ENCODE data around the gene HLA-A.
"Not testable (repeated sequence)": the region's sequence is repeated elsewhere in the genome, so short reads cannot be mapped to it uniquely, and the experiment has no call there.

The HLA-A gene
- 3,230 to 3,497 reads per million in 2 experiments for total RNA-seq

DNA sequence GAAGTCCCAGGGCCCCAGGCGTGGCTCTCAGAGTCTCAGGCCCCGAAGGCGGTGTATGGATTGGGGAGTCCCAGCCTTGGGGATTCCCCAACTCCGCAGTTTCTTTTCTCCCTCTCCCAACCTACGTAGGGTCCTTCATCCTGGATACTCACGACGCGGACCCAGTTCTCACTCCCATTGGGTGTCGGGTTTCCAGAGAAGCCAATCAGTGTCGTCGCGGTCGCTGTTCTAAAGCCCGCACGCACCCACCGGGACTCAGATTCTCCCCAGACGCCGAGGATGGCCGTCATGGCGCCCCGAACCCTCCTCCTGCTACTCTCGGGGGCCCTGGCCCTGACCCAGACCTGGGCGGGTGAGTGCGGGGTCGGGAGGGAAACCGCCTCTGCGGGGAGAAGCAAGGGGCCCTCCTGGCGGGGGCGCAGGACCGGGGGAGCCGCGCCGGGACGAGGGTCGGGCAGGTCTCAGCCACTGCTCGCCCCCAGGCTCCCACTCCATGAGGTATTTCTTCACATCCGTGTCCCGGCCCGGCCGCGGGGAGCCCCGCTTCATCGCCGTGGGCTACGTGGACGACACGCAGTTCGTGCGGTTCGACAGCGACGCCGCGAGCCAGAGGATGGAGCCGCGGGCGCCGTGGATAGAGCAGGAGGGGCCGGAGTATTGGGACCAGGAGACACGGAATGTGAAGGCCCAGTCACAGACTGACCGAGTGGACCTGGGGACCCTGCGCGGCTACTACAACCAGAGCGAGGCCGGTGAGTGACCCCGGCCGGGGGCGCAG lies at the start of gene HLA-A:
TSS of gene HLA-A (plus strand) at position 258 of the 778 bp plus-strand sequence. CDS start at position 280, 22 bp downstream.
- peak; percentile 91 for DNase-seq (ENCODE audit: low read depth)

DNA sequence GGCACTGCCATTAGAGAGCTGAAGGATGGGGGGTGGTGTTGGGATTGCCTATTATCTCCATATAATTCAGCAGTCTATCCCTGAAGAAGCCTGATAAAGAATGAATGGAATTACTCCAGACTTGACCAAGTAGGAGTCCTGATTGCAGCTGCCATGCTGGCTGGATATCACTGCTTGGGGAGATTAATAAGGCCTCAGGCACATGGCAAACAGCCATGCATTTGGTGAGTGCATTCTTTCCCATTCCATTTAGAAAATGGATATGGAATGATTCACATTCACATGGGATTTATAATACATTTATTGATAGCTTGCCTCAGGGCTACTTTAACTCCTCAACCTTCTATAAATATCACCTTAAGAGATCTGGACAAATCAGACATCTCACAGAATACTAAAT lies 49.6 kb upstream of the HLA-A start:
- no peak for DNase-seq (ENCODE audit: low read depth)

DNA sequence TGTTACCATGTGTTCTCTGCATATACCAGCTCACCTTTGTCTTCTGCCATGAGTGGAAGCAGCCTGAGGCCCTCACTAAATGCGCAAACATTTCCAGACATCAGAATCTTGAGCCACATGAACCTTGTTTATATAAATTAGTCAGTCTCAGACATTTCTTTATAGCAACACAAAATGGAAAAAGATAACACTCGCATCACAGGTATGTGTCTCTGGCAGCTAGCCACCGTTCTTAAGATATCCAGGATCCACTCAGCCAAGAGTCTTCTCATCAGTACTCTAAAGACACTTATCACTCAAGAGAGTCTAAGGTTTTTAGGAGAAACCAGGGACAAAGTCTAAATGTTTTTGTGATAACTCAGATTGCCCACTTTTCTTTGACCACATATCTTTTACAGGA lies 43.1 kb upstream of the HLA-A start:
- DNase-seq (ENCODE audit: low read depth): no peak

DNA sequence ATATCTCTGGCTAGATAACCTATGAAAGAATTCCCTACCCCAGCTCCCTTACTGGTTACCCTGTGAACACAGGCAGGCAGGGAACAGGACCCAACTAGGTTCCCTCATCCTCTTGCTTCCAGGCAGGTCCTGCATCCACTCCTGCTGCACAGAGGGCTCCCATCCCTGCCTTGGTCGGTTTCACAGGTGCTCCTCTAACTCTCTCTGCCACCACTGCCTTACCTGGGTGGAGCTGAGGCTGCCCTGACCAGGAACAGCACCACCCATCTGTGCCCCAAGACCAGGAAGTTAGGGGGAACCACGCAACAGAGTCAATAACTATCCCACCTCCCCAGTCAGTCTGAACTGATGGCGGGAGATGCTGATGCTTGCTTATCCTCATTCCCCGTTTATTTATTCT lies 37.0 kb upstream of the HLA-A start:
- no peak for DNase-seq (ENCODE audit: low read depth)

DNA sequence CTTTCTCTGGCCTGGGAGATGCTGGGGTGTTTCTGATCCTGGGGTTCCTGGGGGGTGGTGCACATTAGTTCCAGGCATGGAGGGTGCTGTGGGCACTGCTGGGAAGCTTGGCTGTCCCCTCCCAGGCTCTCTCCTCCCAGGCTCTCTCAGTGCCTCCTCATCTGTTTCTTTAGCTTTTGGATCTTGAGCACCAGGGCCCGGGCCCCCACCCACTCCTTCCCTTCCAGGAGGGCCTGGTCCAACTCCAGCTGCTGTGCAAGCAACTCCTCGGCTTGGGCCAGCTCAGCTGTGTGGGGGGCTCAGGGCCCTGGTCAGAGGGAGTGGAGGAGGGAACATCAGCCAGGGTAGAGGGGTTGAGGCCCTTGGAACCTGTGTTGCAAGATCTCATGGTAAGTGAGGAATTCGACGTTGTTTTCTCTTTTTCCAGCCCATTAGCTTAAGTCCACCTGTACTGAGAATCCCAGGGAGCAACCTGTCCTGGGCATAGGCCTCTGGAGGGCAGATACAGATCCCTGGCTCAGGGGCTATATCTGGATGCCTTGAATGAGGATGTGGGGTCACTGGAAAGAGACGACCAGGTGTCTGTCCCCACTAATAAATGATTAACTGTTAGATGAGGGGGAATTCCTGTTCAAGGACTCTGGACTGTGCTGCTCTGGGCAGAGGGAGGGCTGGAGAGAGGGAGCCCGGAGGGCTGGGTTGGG lies 34.5 kb upstream of the HLA-A start:
- no peak for DNase-seq (ENCODE audit: low read depth)

DNA sequence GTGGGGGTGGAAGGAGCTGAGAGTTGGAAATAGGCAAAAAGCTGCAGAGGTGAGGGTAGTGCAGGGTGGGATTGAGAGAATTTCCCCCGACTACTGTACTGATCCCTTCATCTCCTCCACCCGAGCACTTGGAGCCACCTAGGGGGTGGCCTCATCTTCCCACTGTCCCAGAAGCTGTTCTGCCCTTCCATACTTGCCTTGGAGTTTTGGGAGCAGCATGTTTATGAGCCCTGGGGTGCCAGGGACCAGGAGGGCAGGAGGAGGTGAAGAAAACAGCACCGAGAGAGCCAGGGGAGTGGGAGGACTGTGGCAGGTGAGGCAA lies 34.0 kb upstream of the HLA-A start:
- DNase-seq (ENCODE audit: low read depth): no peak

DNA sequence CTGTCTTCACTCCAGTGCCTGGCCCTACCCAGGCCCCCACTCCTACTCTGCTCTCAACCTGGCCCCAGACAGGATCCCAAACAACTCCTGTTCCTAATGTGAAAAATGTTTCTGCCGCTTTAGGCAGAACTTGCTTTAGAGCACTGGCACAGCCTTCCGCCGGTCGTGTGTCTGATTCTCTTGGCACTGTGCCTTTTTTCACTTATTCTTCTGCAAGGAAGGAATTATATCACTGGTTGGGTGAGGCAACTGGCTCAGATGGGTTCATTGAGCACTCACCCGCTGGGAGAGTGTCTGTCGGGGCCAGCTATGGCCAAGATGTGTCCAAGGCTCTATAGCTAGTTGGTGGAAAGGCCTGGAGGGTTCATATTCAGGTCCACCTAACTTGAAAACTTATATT lies 33.6 kb upstream of the HLA-A start:
- DNase-seq (ENCODE audit: low read depth): no peak

DNA sequence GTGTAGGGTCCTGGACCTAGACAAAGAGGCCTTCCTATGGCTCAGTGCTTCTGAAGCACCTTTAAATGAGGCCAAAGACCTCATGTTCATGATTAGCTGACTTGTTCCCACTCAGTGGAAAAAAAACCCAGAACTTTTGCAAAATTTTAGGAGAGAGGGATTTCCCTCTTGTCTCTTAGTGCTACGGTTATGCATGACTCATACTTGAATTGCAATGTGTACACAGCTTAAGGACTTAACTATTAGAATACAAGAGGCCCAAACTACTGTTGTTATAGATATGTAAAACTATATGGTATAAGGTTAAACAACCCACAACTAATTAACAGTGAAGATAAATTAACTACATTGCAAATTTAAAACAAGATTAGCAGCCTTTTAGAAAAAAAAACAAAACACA lies 32.3 kb upstream of the HLA-A start:
- no peak for DNase-seq (ENCODE audit: low read depth)

DNA sequence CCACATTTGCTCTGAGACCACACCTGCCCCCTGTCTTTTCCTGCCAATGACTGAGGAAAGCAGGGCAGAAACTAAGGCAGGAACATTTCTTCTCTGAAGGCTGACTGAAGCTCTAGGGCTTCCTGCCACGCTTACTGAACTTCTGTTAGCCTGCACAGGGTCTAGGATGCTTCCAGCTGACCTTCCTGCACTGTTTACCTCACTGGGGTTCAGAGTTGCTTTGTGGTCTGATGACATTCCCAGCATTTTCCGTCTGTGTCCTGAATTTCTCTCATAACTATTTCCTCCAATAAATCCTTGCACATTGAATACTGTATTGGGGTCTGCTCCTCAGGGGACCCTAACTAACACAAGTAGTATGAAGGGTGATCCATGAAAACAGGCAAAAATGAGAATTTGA lies 29.5 kb upstream of the HLA-A start:
- no peak for DNase-seq (ENCODE audit: low read depth)

DNA sequence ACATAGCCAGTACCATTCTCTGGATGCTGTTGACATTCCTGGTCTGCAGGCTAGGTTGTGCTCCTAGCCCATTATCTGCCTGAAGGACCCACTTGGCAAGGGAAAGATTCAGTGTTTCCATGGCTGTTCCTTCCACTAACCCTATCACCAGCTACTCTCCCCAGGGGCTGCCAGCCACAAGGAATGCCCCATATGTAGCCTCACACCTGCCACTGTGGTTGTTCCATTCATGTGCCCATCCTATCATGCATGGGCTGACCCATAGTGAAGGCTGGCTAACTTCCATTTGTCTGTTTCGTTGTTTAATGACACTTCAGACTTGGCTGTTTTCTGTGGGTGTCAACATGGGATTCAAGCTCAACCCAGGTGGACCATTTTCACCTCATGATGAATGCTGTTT lies 25.6 kb upstream of the HLA-A start:
- DNase-seq (ENCODE audit: low read depth): no peak

DNA sequence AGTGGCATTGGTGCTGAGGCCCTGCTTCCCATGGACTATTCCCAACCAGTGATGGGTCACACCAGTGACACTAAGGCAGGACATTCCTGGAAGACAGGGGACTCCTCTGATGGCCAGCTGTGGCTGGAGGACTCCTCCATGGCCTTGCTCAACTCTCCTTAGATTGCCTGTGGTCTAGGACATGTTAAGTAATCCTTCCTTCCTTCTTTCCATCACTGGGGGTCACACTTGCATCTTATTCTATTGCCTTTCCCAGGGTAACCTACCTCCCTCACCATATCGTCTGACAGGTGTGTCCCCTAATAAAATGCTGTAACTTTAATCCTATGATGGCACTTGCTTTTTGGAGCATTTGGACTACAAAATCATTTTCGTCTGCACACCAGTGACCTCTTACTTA lies 24.5 kb upstream of the HLA-A start:
- no peak for DNase-seq (ENCODE audit: low read depth)

DNA sequence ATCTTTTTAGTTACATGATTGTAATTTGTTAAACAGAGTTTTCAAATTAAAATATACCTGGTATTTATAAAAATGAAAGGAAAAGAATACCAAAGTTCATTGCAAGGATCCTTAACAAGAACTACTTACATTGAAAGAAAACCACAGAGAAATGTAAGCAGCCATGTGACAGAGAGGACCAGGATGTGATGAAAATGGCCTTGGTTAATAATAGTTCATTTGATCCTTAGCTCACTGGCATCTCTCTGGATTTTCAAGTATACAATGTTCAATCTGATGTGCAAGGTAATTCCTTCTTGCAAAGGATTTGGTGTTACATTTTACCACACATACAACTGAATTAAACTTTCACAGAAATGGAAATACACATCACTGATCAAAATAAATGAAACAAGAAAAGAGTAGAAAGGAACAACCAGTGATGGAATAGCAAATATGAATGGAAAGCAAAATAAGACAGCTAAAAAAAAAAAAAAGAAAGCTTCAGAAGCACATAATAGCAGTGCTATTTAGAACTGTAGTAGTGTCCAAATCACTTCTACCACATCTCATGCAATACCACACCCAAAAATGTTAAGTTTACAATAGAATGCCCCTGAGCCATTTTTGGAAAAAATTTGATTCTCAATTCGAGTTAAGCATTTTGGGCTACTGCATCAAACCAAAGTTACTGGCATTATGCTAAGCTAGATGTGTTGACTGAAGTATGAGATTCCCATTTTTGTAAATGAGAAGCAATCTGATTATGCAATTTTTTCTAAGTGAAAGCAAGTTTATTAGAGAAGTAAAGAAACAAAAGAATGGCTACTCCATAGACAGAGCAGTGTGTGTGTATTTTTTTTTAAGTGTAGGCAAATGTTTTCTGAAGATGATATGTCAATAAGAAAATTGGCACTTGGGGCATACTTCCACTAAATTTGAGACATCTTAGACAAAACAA lies 22.6 kb upstream of the HLA-A start:
- DNase-seq (ENCODE audit: low read depth): no peak

DNA sequence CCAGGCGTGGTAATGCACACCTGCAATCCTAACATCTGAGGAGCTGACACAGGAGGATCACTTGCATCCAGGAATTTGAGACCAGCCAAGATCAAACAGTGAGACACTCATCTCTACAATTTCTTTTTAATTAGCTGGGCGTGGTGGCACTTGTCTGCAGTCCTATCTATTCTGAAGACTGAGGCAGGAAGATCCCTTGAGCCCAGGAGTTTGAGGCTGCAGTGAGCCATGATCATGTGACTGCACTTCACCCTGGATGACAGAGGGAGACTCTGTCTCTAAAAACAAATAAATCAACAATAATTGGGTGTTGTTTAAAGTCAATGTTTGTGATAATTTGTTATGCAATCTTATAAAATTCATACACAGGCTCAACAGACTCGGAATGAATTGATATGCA lies 18.0 kb upstream of the HLA-A start:
- no peak for DNase-seq (ENCODE audit: low read depth)

DNA sequence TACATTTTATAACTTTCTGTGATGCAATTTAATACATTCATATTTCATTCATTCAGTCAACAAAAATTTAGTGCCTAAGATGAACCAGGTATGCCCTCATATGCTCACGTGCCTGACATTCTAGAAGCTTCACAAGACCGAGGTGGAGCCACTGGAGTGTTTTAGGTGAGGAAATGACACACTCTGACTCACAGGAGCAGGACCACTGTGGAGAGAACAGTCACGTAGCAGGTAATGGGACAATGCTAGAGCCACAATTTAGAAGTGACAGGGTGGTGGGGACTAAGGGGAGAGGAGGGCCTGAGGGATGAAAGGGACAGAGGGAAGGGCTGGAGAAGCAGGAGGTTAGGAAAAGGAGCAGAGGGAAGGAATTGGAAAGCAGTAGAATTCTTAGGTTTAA lies 17.6 kb upstream of the HLA-A start:
- DNase-seq (ENCODE audit: low read depth): no peak

DNA sequence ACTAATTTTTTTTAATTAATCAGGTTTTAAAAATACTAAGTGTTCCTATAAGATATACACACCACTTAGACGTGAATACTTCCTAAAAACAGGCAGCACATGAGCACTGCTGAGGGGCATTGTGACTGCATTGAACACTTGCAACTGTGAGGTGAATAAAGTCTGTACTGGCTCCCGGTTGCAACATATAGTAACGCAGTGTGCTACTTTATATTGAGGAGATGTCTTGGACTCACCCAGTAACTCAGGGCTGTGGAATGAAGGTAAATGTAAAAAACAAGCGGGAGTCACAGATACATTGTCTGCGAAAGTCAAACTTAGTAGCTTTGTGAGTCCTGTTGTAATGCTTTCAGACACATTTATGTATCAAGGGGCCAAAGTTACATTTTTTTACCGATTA lies 17.0 kb upstream of the HLA-A start:
- DNase-seq (ENCODE audit: low read depth): no peak

DNA sequence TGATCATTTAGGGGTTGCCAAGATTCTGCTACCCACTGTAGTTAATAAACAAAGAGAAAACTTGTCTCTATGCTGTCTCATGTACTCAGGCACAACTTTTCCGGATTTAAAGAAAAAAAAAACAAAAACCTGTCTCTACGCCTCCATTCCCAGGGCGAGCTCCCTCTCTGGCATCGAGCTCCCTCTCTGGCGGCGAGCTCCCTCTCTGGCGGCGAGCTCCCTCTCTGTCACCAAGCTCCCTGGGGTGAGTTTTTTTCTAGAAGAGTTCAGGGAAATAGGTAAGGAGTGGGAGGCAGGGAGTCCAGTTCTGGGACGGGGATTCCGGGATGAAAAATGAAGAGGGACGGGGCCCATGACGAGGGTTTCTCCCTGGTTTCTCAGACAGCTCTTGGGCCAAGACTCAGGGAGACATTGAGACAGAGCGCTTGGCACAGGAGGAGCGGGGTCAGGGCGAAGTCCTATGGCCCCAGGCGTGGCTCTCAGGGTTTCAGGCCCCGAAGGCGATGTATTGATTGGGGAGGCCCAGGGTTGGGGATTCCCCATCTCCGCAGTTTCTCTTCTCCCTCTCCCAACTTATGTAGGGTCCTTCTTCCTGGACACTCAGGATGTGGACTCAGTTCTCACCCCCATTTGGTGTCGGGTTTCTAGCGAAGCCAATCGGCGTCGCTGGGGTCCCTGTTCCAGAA lies 16.5 kb upstream of the HLA-A start:
- no peak for DNase-seq (ENCODE audit: low read depth)

DNA sequence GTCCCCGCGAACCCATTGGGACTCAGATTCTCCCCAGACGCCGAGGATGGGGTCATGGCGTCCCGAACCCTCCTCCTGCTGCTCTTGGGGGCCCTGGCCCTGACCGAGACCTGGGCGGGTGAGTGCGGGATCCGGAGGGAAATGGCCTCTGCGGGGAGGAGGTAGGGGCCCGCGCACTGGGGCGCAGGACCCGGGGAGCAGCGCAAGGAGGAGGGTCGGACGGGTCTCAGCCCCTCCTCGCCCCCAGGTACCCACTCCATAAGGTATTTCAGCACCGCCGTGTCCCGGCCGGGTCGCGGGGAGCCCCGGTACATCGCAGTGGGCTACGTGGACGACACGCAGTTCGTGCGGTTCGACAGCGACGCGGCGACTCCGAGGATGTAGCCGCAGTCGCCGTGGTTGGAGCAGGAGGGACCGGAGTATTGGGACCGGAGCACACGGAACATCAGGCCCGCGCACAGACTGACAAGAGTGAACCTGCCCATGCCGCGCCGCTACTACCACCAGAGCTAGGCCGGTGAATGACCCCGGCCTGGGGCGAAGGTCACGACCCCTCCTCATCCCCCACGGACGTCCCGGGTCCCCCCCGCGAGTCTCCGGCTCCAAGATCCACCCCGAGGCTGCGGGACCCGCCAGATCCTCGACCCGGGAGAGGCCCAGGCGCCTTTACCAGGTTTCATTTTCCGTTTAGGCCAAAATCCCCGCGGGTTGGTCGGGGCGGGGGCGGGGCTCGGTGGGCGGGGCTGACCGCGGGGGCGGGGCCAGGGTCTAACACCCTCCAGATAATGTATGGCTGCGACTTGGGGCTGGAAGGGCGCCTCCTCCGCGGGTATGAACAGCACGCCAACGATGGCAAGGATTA lies 15.7 kb upstream of the HLA-A start:
- DNase-seq (ENCODE audit: low read depth): peak; percentile 78

DNA sequence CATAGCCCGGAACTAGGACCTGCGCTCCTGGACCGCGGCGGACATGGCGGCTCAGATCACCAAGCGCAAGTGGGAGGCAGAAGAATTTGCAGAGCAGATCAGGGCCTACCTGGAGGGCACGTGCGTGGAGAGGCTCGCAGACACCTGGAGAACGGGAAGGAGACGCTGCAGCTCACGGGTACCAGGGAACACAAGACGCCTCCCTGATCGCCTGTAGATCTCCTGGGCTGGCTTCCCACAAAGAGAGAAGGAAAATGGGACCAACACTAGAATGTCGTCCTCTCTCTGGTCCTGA lies 15.1 kb upstream of the HLA-A start:
- DNase-seq (ENCODE audit: low read depth): no peak

DNA sequence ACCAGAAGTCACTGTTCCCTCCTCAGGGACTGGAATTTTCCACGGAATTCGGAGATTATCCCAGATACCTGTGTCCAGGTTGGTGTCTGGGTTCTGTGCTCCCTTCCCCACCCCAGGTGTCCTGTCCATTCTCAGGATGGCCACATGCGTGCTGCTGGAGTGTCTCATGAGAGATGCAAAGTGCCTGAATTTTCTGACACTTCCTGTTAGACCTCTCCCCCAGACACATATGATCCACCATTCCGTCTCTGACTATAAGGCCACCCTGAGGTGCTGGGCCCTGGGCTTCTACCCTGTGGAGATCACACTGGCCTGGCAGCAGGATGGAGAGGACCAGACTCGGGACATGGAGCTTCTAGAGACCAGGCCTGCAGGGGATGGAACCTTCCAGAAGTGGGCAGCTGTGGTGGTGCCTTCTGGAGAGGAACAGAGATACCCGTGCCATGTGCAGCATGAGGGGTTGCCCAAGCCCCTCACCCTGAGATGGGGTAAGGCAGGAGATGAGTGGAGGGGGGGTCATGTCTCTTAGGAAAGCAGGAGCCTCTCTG lies 14.4 kb upstream of the HLA-A start:
- DNase-seq (ENCODE audit: low read depth): no peak

DNA sequence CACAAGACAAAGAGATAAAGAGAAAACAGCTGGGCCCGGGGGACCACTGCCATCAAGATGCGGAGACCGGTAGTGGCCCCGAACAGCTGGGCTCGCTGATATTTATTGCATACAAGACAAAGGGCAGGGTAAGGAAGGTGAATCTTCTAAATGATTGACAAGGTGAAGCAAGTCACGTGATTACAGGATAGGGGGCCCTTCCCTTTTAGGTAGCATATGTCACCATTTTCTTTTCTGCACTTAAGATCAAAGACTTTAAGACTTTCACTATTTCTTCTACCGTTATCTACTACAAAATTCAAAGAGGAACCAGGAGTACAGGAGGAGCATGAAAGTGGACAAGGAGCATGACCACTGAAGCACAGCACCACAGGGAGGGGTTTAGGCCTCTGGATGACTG lies 12.3 kb upstream of the HLA-A start:
- DNase-seq (ENCODE audit: low read depth): not testable (repeated sequence)

DNA sequence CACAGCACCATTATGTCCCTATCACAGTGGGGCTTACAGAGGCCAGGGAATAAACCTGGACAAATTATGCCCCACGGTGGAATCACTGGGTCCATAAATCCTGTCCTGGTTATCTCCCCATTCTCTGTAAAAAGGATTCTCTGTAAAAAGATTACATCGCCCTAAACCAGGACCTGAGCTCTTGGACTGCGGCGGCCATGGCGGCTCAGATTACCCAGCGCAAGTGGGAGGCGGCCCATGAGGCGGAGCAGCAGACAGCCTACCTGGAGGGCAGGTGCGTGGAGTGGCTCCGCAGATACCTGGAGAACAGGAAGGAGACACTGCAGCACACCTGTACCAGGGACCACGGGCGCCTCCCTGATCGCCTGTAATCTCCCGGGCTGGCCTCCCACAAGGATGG lies 8.4 kb upstream of the HLA-A start:
- DNase-seq (ENCODE audit: low read depth): no peak
